Measurements from ENCODE around the gene PDE9A. TPM values are rescaled to one million over a fixed set of nuclear protein-coding genes. Genes with fewer than 3 reads are reported as not detected.

The PDE9A gene
- total and polyA plus RNA-seq, 4 experiments from 2014 or later: 2.2 to 9.2 (median 5.3) TPM

- intact Hi-C loops (cut with micrococcal nuclease): no loop called here
- Mint-ChIP-seq H3K27me3 (no peaks in the 10 kb centered on the region), H3K4me1 (peaks cover 14 to 33% (median 22%) of the 10 kb centered on the region in 4 donors), H3K27ac (peak overlapping the region in 2 of 7 donors; percentile 14 to 17), H3K4me3 (peak overlapping the region in 1 of 8 donors; percentile 64), H3K36me3 (no peaks in the 10 kb centered on the region), H3K9me3 (no peaks in the 10 kb centered on the region)
- no peaks in the 10 kb centered on the region for H3K36me3 ChIP-seq (ENCODE audit: insufficient read depth, low read length)
- H3K27ac ChIP-seq (ENCODE audit: low read depth, low read length): no peak overlapping the region
- peaks cover 18% of the 10 kb centered on the region for H3K4me1 ChIP-seq (ENCODE audit: insufficient read depth, low read length)
- POLR2A ChIA-PET (ENCODE audit: partially characterized antibody): no interaction called here
- CTCF ChIA-PET (ENCODE audit: partially characterized antibody): interaction anchor here (0.9 kb wide), 1 partner anchor 172 kb away, joined by 3 read pairs; no protein-coding TSS in a partner anchor
- no peaks in the 10 kb centered on the region for H3K9me3 ChIP-seq (ENCODE audit: control insufficient read depth in 1 of 2, low read length in 2 of 2)
- no peak overlapping the region for H3K4me3 ChIP-seq (ENCODE audit: low read length in 2 of 2)
- no peaks in the 10 kb centered on the region for H3K27me3 ChIP-seq (ENCODE audit: insufficient read depth, low read length)
- DNase-seq: no peak
Measured at GRCh38 chr21:42677339-42678321, 24.2 kb downstream of the PDE9A start.

DNA sequence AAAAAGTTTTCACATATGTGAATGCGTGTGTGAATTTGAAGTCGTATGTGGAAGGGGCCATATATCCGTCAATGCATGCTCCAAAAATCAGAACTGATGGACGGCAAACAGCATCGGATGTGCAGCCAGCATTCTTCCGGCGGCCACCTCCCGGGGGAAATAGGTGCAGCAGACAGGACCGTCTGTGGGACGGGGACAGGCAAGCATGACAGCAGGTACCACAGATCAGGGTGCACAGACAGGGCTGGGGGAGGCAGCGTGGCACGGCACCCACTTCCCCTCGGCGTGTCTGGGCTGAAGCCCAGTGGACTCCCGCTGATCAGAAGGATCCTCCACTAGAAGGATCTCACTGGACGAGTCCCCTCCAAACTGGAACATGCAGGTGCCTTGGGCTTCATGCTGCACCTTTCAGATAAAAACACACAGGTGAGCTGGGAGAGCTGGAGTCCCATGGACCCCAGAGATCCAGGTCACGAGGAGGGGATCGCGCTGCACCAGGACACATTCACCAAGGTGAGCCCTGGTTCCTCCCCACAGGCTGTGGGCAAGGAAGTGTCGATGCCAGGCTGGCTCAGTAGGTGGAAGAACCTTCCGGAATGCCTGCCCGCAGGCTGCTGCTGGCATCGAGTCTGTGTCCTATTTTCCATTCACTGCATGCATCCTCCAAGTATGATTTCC lies 25.3 kb downstream of the PDE9A start:
- Histone ChIP-seq H3K27me3 (ENCODE audit: insufficient read depth, low read length) (no peaks in the 10 kb centered on the region), H3K4me1 (ENCODE audit: insufficient read depth, low read length) (peaks cover 29% of the 10 kb centered on the region), H3K9me3 (ENCODE audit: control insufficient read depth in 1 of 2, low read length in 2 of 2) (no peaks in the 10 kb centered on the region), H3K36me3 (ENCODE audit: insufficient read depth, low read length) (no peaks in the 10 kb centered on the region), H3K4me3 (ENCODE audit: low read length in 2 of 2) (no peak overlapping the region), H3K27ac (ENCODE audit: low read depth, low read length) (no peak overlapping the region)
- CTCF ChIA-PET (ENCODE audit: partially characterized antibody): no interaction called here
- no peaks in the 10 kb centered on the region for H3K27me3 Mint-ChIP-seq
- no peak overlapping the region for H3K4me3 Mint-ChIP-seq
- POLR2A ChIA-PET (ENCODE audit: partially characterized antibody): no interaction called here
- H3K36me3 Mint-ChIP-seq: no peaks in the 10 kb centered on the region
- intact Hi-C loops (cut with micrococcal nuclease): no loop called here
- H3K4me1 Mint-ChIP-seq: peaks cover 21 to 44% (median 31%) of the 10 kb centered on the region in 4 donors
- no peak overlapping the region for H3K27ac Mint-ChIP-seq
- DNase-seq: no peak
- H3K9me3 Mint-ChIP-seq: no peaks in the 10 kb centered on the region

GRCh38 chr21:42679319-42680057 lies 26.1 kb downstream of the PDE9A start:
- Histone ChIP-seq H3K27ac (ENCODE audit: low read depth, low read length) (no peak overlapping the region), H3K4me1 (ENCODE audit: insufficient read depth, low read length) (peaks cover 36% of the 10 kb centered on the region), H3K9me3 (ENCODE audit: control insufficient read depth in 1 of 2, low read length in 2 of 2) (no peaks in the 10 kb centered on the region), H3K27me3 (ENCODE audit: insufficient read depth, low read length) (no peaks in the 10 kb centered on the region), H3K4me3 (ENCODE audit: low read length in 2 of 2) (no peak overlapping the region), H3K36me3 (ENCODE audit: insufficient read depth, low read length) (no peaks in the 10 kb centered on the region)
- H3K27ac Mint-ChIP-seq: peak overlapping the region in 1 of 7 donors; percentile 69
- no peaks in the 10 kb centered on the region for H3K27me3 Mint-ChIP-seq
- CTCF ChIA-PET (ENCODE audit: partially characterized antibody): no interaction called here
- intact Hi-C loops (cut with micrococcal nuclease): loop anchor here (5.0 to 10.0 kb wide), 3 partner anchors 68 to 135 kb away; no protein-coding TSS in a partner anchor
- no peaks in the 10 kb centered on the region for H3K9me3 Mint-ChIP-seq
- H3K4me3 Mint-ChIP-seq: no peak overlapping the region
- POLR2A ChIA-PET (ENCODE audit: partially characterized antibody): no interaction called here
- DNase-seq: no peak
- H3K4me1 Mint-ChIP-seq: peaks cover 27 to 51% (median 38%) of the 10 kb centered on the region in 4 donors
- H3K36me3 Mint-ChIP-seq: no peaks in the 10 kb centered on the region

GRCh38 chr21:42680058-42680330 lies 26.6 kb downstream of the PDE9A start:
- peaks cover 41% of the 10 kb centered on the region for H3K4me1 ChIP-seq (ENCODE audit: insufficient read depth, low read length)
- Mint-ChIP-seq H3K9me3 (no peaks in the 10 kb centered on the region), H3K4me1 (peaks cover 30 to 57% (median 42%) of the 10 kb centered on the region in 4 donors), H3K4me3 (no peak overlapping the region), H3K27me3 (no peaks in the 10 kb centered on the region), H3K36me3 (no peaks in the 10 kb centered on the region), H3K27ac (no peak overlapping the region)
- intact Hi-C loops (cut with micrococcal nuclease): loop anchor here (5.0 to 10.0 kb wide), 3 partner anchors 67 to 135 kb away; no protein-coding TSS in a partner anchor
- no peaks in the 10 kb centered on the region for H3K27me3 ChIP-seq (ENCODE audit: insufficient read depth, low read length)
- H3K4me3 ChIP-seq (ENCODE audit: low read length in 2 of 2): no peak overlapping the region
- no peaks in the 10 kb centered on the region for H3K36me3 ChIP-seq (ENCODE audit: insufficient read depth, low read length)
- no peaks in the 10 kb centered on the region for H3K9me3 ChIP-seq (ENCODE audit: control insufficient read depth in 1 of 2, low read length in 2 of 2)
- H3K27ac ChIP-seq (ENCODE audit: low read depth, low read length): no peak overlapping the region
- ChIA-PET CTCF (ENCODE audit: partially characterized antibody) (no interaction called here), POLR2A (ENCODE audit: partially characterized antibody) (no interaction called here)
- DNase-seq: no peak

DNA sequence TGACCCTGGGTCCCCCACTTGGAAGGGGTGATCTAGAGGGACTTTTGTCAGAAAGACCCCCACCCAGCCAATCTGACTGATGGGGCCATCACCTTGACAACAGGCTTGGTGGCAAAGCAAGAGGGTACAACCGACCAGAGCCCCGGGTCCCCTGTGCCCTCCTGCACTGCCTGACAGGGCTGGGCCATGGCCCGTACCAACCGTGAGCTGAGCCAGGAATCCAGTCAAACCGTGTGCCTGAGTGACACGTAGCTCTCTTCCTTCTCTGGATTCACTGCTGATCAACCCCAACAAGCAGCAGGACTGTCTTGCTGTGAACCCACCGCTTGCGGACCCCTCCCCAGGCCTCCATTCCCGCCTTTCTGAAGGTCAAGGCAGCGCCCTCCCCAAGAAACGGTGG lies 27.0 kb downstream of the PDE9A start:
- H3K4me1 ChIP-seq (ENCODE audit: insufficient read depth, low read length): peaks cover 46% of the 10 kb centered on the region

DNA sequence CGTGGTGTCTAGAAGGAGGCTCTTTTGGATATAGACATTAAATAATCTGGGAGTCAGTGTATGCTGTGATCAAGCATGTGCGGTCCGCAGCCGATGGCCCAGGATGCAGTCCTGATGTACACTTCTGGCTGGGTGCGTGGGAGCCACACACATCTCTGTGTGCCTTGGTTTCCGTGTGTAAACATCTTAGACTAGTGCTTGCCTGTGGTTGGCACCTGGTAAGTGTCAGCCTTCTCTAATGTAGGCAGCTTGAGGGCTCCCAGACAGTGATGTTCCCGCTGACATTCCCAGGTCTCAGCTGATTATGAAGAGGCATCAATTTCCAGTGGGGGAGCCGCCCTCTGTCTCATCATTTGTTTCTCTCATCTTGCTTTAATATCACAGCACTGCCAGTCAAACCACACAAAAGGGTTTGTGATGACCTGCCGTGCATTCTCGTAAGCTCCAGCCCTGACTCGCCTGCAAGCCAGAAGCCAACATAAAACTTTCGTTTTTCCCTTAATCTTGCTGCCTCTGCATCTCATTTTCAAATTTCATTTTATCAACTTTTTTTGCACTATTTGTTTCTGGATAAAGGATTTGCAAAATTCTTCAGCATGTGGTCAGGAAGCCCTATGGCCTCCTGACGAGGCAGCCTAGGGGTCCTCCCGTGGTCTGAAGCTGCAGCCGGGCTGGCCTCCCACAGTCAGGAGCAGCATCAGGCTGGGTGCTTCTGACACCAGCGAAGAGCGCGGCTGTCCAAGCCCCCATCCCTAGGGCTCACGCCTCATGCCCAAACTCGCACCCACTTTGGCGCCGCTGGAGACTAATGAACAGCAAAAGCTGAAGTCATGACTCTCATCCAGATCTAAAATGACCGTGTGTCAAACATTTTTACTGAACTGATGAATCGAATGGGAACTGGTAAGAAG lies 28.1 kb downstream of the PDE9A start:
- Histone ChIP-seq H3K36me3 (ENCODE audit: insufficient read depth, low read length) (no peaks in the 10 kb centered on the region), H3K4me1 (ENCODE audit: insufficient read depth, low read length) (peaks cover 46% of the 10 kb centered on the region), H3K9me3 (ENCODE audit: control insufficient read depth in 1 of 2, low read length in 2 of 2) (no peaks in the 10 kb centered on the region), H3K4me3 (ENCODE audit: low read length in 2 of 2) (no peak overlapping the region), H3K27ac (ENCODE audit: low read depth, low read length) (no peak overlapping the region), H3K27me3 (ENCODE audit: insufficient read depth, low read length) (no peaks in the 10 kb centered on the region)
- H3K36me3 Mint-ChIP-seq: no peaks in the 10 kb centered on the region
- CTCF ChIA-PET (ENCODE audit: partially characterized antibody): interaction anchor here (1.4 kb wide), 1 partner anchor 67 kb away, joined by 3 read pairs; no protein-coding TSS in a partner anchor
- no peak for DNase-seq
- H3K9me3 Mint-ChIP-seq: no peaks in the 10 kb centered on the region
- intact Hi-C loops (cut with micrococcal nuclease): loop anchor here (5.0 to 10.0 kb wide), 3 partner anchors 66 to 133 kb away; no protein-coding TSS in a partner anchor
- peak overlapping the region in 6 of 8 donors; percentile 21 to 76 (median 71) for H3K4me3 Mint-ChIP-seq
- peak overlapping the region in 5 of 7 donors; percentile 37 to 87 (median 58) for H3K27ac Mint-ChIP-seq
- no peaks in the 10 kb centered on the region for H3K27me3 Mint-ChIP-seq
- POLR2A ChIA-PET (ENCODE audit: partially characterized antibody): interaction anchor here (1.2 kb wide), 1 partner anchor 54 kb away, joined by 4 read pairs; no protein-coding TSS in a partner anchor
- peaks cover 30 to 66% (median 41%) of the 10 kb centered on the region in 4 donors for H3K4me1 Mint-ChIP-seq

More for the DNA sequence above, 27.0 kb downstream of the PDE9A start:
- H3K4me3 ChIP-seq (ENCODE audit: low read length in 2 of 2): no peak overlapping the region
- H3K4me1 Mint-ChIP-seq: peaks cover 30 to 60% (median 43%) of the 10 kb centered on the region in 4 donors
- no peak overlapping the region for H3K27ac ChIP-seq (ENCODE audit: low read depth, low read length)
- CTCF ChIA-PET (ENCODE audit: partially characterized antibody): interaction anchor here (1.4 kb wide), 1 partner anchor 66 kb away, joined by 3 read pairs; no protein-coding TSS in a partner anchor
- no peaks in the 10 kb centered on the region for H3K27me3 Mint-ChIP-seq
- H3K9me3 ChIP-seq (ENCODE audit: control insufficient read depth in 1 of 2, low read length in 2 of 2): no peaks in the 10 kb centered on the region
- POLR2A ChIA-PET (ENCODE audit: partially characterized antibody): no interaction called here
- no peaks in the 10 kb centered on the region for H3K36me3 ChIP-seq (ENCODE audit: insufficient read depth, low read length)
- intact Hi-C loops (cut with micrococcal nuclease): loop anchor here (5.0 to 10.0 kb wide), 3 partner anchors 67 to 134 kb away; no protein-coding TSS in a partner anchor
- no peak for DNase-seq
- H3K4me3 Mint-ChIP-seq: peak overlapping the region in 1 of 8 donors; percentile 11
- no peaks in the 10 kb centered on the region for H3K27me3 ChIP-seq (ENCODE audit: insufficient read depth, low read length)
- H3K36me3 Mint-ChIP-seq: no peaks in the 10 kb centered on the region
- peak overlapping the region in 1 of 7 donors; percentile 4 for H3K27ac Mint-ChIP-seq
- H3K9me3 Mint-ChIP-seq: no peaks in the 10 kb centered on the region
